DOHH2 (cell line): Measurements from ENCODE around the gene TMEM69.
"Not testable (repeated sequence)": the region's sequence is repeated elsewhere in the genome, so short reads cannot be mapped to it uniquely, and the experiment has no call there.

ENCODE experiments used
- H3F3A ChIP-seq: fragments of 200-600 bp; sonication (generic), shearing (Covaris generic); 2 replicates; pipeline ENCODE4 v1.6.0; 2016; ENCODE audit warnings: antibody characterized with exemption, mild to moderate bottlenecking; ENCODE audit not compliant: control insufficient read depth, insufficient read depth
- H3K27ac ChIP-seq: fragments of 200-600 bp; sonication (generic); 2 replicates; pipeline ENCODE4 v1.5.1; 2014; ENCODE audit warnings: low read depth, mild to moderate bottlenecking, low read length, moderate library complexity
- H3K27me3 ChIP-seq: fragments of 200-600 bp; sonication (generic); 2 replicates; pipeline ENCODE4 v1.6.1; 2014; ENCODE audit warnings: mild to moderate bottlenecking, low read length, mixed read lengths; ENCODE audit not compliant: control insufficient read depth
- H3K36me3 ChIP-seq: fragments of 200-600 bp; sonication (generic); 2 replicates; pipeline ENCODE4 v1.6.1; 2014; ENCODE audit warnings: mild to moderate bottlenecking, low read length, moderate library complexity, mixed read lengths; ENCODE audit not compliant: control insufficient read depth
- H3K4me1 ChIP-seq: fragments of 200-600 bp; sonication (generic); 2 replicates; pipeline ENCODE4 v1.6.1; 2014; ENCODE audit warnings: mild to moderate bottlenecking, low read length, mixed read lengths; ENCODE audit not compliant: control insufficient read depth
- H3K4me2 ChIP-seq: fragments of 200-600 bp; sonication (generic); 2 replicates; pipeline ENCODE4 v1.6.0; 2014; ENCODE audit warnings: mild to moderate bottlenecking, low read length, moderate library complexity
- H3K4me3 ChIP-seq: fragments of 200-600 bp; sonication (generic); 2 replicates; pipeline ENCODE4 v1.5.1; 2014; ENCODE audit warnings: mild to moderate bottlenecking, low read length, mixed read lengths
- H3K79me2 ChIP-seq: fragments of 200-600 bp; sonication (generic); 2 replicates; pipeline ENCODE4 v1.6.1; 2014; ENCODE audit warnings: mild to moderate bottlenecking, low read length, mixed read lengths; ENCODE audit not compliant: control insufficient read depth
- H3K9me2 ChIP-seq: fragments of 200-600 bp; sonication (generic); replicated peaks from 2 replicates; pipeline ENCODE4 v1.6.1; 2014; ENCODE audit warnings: mild to moderate bottlenecking, low read length, mixed read lengths; ENCODE audit not compliant: control insufficient read depth
- H3K9me3 ChIP-seq: fragments of 200-600 bp; sonication (generic); 2 replicates; pipeline ENCODE4 v1.6.1; 2014; ENCODE audit warnings: antibody characterized with exemption, low read length, mixed read lengths; ENCODE audit not compliant: control insufficient read depth, insufficient read depth
- H4K20me1 ChIP-seq: fragments of 200-600 bp; sonication (generic); 2 replicates; pipeline ENCODE4 v1.6.0; 2014; ENCODE audit warnings: low read depth, mild to moderate bottlenecking, antibody characterized with exemption, low read length, moderate library complexity; ENCODE audit not compliant: control insufficient read depth, insufficient read depth
- EZH2phosphoT487 ChIP-seq: fragments of 200-600 bp; sonication (generic); IDR thresholded peaks from 2 replicates; pipeline ENCODE4 v1.6.1; 2017; ENCODE audit warnings: borderline replicate concordance, mild to moderate bottlenecking, antibody characterized with exemption, low read length, moderate library complexity, mixed read lengths
- TF ChIP-seq, protein P1 (sequence below): fragments of 200-600 bp; sonication (generic); IDR thresholded peaks from one replicate; pipeline ENCODE4 v1.5.1; 2014; ENCODE audit warnings: antibody characterized with exemption, mild to moderate bottlenecking, low read depth, low read length; ENCODE audit not compliant: poor library complexity, severe bottlenecking

Gene TMEM69

DNA sequence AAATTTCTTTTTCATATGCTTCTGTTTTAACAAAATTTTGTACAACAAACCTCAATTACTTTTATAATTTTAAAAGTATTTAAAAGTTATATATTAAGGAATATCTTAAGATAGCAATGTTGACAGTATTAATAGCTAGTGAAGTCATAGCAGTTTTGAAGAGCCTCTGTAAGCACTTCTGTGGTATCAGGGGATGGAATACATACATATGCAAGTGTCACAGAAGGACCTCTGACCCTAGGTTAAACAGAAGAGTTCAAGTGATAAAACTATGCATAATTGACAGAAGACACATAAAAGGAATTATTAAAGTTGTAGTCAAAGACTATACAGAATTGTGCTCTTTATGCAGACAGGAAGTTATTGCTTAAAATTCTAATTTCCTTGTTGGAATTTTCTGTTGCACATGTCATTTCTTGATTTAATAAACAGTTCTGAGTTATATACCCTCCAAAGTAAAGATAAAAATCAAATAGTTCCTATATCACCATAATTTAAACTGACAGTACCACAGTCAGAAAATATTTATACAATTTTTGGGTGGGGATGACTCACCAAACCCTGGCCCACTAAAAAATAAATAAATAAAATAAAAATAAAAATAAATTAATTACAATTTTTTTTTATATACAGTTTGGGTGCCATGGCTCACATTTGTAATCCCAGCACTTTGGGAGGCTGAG, 35.4 kb downstream of the TMEM69 start:
- Histone ChIP-seq H3K9me3 (no peaks in the 10 kb centered on the region), H3K4me2 (no peak overlapping the region), H3K79me2 (no peaks in the 10 kb centered on the region), H3K4me3 (no peak overlapping the region), H3K27ac (no peak overlapping the region), H3K36me3 (no peaks in the 10 kb centered on the region), H3K27me3 (no peaks in the 10 kb centered on the region), H4K20me1 (no peaks in the 10 kb centered on the region), H3K9me2 (no peaks in the 10 kb centered on the region), H3K4me1 (no peaks in the 10 kb centered on the region), H3F3A (peaks cover 13% of the 10 kb centered on the region)
- TF ChIP-seq, protein P1, sequence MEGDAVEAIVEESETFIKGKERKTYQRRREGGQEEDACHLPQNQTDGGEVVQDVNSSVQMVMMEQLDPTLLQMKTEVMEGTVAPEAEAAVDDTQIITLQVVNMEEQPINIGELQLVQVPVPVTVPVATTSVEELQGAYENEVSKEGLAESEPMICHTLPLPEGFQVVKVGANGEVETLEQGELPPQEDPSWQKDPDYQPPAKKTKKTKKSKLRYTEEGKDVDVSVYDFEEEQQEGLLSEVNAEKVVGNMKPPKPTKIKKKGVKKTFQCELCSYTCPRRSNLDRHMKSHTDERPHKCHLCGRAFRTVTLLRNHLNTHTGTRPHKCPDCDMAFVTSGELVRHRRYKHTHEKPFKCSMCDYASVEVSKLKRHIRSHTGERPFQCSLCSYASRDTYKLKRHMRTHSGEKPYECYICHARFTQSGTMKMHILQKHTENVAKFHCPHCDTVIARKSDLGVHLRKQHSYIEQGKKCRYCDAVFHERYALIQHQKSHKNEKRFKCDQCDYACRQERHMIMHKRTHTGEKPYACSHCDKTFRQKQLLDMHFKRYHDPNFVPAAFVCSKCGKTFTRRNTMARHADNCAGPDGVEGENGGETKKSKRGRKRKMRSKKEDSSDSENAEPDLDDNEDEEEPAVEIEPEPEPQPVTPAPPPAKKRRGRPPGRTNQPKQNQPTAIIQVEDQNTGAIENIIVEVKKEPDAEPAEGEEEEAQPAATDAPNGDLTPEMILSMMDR = no peak
- no peak for TF ChIP-seq EZH2phosphoT487

DNA sequence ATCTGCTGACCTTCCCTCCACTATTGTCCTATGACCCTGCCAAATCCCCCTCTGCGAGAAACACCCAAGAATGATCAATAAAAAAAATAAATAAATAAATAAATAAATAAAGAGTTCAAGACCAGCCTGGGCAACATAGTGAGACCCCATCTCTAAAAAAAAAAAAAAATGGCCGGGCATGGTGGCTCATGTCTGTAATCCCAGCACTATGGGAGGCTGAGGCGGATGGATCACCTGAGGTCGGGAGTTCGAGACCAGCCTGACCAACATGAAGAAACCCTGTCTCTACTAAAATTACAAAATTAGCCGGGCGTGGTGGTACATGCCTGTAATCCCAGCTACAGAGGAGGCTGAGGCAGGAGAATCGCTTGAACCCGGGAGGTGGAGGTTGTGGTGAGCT, 38.0 kb downstream of the TMEM69 start:
- not testable (repeated sequence) for H3K9me3 ChIP-seq, H3K4me2 ChIP-seq, H3K4me3 ChIP-seq, H3K4me1 ChIP-seq, H3K36me3 ChIP-seq, H3K27ac ChIP-seq, H3K9me2 ChIP-seq, H3K27me3 ChIP-seq, H4K20me1 ChIP-seq, H3K79me2 ChIP-seq
- peaks cover 11% of the 10 kb centered on the region for H3F3A ChIP-seq

DNA sequence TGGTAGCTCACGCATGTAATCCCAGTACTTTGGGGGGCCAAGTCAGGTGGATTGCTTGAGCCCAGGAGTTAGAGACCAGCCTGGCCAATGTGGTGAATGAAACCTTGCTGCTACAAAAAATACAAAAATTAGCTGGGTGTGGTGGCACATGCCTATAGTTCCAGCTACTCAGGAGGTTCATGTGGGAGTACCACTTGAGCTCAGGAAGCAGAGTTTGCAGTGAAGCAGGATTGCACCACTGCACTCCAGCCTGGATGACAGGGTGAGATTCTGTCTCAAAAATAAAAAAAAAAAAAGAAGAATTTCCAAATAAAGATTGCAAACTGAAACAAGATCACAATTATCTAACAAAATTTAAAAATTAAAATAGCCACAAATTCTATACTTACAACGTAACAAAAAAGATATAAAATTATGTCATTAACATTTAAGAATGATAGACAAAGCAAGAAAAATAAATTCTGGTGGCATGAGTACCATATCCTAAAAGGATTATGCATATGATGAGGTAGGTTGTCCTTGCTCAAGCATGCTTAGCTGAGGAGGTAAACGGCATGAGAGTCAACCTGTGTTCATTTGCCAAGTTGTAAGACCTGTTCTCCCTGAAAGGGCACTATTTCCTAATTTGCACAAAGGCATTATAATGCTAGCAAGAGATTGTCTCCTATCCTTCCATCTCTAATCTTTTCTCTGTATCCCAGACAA, 42.2 kb downstream of the TMEM69 start:
- Histone ChIP-seq H3K4me1 (peaks cover 18% of the 10 kb centered on the region), H3K4me2 (no peak overlapping the region), H3K27ac (no peak overlapping the region), H3K79me2 (no peaks in the 10 kb centered on the region), H3K36me3 (no peaks in the 10 kb centered on the region), H3F3A (peaks cover 4% of the 10 kb centered on the region), H3K9me3 (no peaks in the 10 kb centered on the region), H3K4me3 (no peak overlapping the region), H3K9me2 (no peaks in the 10 kb centered on the region), H4K20me1 (no peaks in the 10 kb centered on the region), H3K27me3 (no peaks in the 10 kb centered on the region)
- TF ChIP-seq EZH2phosphoT487 = no peak
- TF ChIP-seq, protein P1 = no peak

DNA sequence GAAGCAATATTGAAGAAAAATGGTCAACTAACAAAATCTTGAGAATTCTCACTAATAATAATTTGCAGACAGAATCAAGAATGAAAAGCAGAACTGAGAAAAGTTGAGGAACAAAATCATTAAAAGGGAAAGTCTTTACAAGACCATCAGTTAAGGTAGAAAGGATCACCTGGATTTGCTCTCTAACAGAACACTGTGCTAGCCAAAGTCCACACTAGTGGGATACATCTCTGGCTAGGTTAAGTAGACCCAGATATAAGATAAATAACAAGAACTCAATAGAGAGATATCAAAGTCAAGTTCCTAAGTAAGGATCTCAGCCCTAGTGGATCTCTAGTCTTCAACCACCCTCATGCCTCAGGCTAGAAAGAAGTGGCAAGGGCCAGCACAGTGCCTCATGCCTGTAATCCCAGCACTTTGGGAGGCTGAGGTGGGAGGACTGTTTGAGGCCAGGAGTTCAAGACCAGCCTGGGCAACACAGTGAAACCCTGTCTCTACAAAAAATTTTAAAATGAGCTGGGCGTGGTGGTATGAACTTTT, 42.9 kb downstream of the TMEM69 start:
- Histone ChIP-seq H4K20me1 (no peaks in the 10 kb centered on the region), H3K4me3 (no peak overlapping the region), H3K27me3 (no peaks in the 10 kb centered on the region), H3K9me3 (no peaks in the 10 kb centered on the region), H3K36me3 (no peaks in the 10 kb centered on the region), H3F3A (peaks cover 4% of the 10 kb centered on the region), H3K27ac (no peak overlapping the region), H3K79me2 (no peaks in the 10 kb centered on the region), H3K4me2 (no peak overlapping the region), H3K9me2 (no peaks in the 10 kb centered on the region), H3K4me1 (peaks cover 23% of the 10 kb centered on the region)
- TF ChIP-seq EZH2phosphoT487 = no peak
- TF ChIP-seq, protein P1 = no peak
